ENCODE data around the gene PDGFRA.

PDGFRA gene

DNA sequence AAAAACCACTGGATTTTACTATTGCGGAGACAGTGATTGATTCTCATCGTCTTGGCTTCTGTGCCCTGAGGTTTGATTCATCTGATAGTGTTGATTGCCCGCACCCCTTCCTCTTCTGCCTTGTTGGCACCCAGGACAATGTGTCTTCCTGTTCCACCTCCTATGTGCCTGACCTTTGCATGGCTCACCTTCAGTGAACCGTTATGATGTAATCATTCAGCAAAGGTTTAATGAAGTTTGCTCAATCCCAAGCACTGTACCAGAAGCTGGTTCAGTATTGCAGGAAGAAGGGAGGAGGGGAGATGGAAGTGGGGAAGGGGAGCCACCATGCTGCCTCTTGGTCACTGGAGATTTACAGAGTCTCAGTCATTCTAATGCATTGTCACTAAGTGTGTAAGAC lies 36.3 kb downstream of the PDGFRA start:
- no peak for DNase-seq

GRCh38 chr4:54268151-54268550 lies 39.1 kb downstream of the PDGFRA start:
- no peak for DNase-seq

DNA sequence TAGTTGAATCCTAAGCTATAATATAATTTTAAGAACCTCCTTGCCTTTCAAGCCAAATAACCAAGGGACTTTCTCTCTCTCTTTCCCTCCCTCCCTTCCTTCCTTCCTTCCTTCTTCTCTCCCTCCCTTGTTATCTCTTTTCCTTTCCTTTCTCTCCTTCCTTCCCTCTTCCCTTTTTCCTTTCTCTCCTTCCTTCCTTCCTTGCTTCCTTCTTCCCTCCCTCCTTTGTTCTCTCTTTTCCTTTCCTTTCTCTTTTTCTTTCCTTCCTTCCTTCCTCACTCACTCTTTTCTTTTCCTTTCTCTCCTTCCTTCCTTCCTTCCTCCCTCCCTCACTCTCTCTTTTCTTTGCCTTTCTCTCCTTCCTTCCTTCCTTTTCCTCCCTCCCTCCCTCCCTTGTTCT lies 42.4 kb downstream of the PDGFRA start:
- no peak for DNase-seq

DNA sequence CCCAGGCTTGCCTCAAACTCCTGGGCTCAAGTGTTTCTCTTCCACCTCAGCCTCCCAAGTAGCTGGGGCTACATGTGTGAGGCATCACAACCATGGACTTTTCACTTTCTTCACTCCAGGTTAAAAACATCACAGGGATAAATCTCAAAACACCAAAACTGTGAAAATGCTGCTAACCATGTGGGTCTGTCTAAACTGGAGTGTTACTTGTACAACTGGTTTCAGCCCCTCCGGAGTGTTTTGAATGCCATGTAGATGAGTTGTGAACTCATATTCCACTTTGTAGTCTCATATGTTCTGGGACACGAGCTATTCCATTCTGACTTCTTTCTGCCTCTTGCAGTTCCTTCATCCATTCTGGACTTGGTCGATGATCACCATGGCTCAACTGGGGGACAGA lies 43.0 kb downstream of the PDGFRA start:
- no peak for DNase-seq

GRCh38 chr4:54274264-54274663 lies 45.2 kb downstream of the PDGFRA start:
- no peak for DNase-seq

GRCh38 chr4:54274795-54275665 lies 45.9 kb downstream of the PDGFRA start:
- DNase-seq, result no peak

- DNase-seq, result no peak
Measured at GRCh38 chr4:54276641-54277430, 47.7 kb downstream of the PDGFRA start.

- no peak for DNase-seq
Measured at GRCh38 chr4:54277691-54278090, 48.6 kb downstream of the PDGFRA start.

DNA sequence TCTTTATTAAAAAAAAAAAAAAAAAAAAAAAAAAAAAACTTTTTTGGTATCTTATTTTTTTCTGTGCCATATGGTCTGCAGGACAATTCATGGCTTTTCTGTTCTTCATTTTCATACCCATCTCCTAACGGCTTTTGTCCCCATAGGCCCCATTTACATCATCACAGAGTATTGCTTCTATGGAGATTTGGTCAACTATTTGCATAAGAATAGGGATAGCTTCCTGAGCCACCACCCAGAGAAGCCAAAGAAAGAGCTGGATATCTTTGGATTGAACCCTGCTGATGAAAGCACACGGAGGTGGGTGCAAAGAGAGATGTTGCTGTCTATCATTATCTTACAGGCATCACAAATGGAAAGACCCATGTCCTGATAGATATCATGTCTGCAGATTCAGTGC lies 49.1 kb downstream of the PDGFRA start:
- DNase-seq, result no peak

GRCh38 chr4:54281054-54281766 lies 52.1 kb downstream of the PDGFRA start:
- DNase-seq, result no peak

DNA sequence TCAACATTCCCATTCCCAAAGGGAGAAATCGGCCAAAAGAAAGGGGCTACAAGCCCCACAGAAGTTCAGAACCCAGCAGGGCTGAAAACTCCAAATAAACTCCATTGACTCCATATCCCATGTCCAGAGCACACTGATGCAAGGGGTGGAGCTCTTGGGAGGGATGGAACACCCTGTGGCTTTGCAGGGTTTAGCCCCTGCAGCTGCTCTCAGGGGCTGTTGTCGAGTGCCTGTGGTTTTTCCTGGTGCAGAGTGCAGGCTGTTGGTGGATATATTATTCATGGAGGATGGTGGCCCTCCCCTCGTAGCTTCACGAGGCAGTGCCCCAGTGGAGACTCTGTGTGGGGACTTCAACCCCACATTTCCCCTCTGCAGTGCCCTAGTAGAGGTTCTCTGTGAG lies 53.7 kb downstream of the PDGFRA start:
- no peak for DNase-seq

DNA sequence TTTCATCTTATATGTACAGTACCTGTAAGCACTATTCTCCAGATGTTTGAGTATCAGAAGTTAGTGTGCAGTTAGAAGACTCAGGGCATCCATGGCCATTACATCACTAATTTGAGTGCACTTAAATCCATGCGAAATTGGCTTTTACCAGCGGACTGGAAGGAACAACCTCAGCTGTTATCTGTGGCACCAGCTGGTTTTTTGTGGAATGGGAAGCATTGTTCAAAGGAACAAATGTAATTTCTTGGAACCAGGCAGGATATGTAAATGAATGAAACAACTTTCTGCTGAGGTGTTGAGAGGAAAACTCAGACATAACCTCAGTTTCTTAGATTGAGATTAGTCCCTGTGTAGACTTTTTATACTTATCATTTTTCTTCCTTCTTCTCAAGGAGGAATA lies 60.2 kb downstream of the PDGFRA start:
- DNase-seq, result no peak

DNA sequence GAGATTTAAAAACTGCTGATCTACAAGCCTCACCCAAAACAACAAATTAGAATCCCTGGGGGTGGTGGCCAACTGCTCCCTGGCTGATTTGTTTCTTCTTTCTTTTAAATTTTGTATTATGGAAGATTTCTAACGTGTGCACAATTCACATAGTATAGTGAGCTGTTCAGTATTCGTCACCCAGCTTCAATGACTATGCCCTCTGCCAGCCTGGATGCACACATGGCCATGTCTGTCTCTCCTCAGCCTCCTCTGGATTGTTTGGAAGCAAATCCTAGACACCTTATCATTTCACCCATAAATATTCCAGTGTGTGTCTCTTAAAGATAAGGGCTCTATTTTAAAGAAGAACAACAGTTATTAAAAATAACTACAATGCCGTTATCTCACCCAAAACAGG lies 61.9 kb downstream of the PDGFRA start:
- no peak for DNase-seq

- no peak for DNase-seq
Measured at GRCh38 chr4:54296548-54297203, 67.6 kb downstream of the PDGFRA start.

DNA sequence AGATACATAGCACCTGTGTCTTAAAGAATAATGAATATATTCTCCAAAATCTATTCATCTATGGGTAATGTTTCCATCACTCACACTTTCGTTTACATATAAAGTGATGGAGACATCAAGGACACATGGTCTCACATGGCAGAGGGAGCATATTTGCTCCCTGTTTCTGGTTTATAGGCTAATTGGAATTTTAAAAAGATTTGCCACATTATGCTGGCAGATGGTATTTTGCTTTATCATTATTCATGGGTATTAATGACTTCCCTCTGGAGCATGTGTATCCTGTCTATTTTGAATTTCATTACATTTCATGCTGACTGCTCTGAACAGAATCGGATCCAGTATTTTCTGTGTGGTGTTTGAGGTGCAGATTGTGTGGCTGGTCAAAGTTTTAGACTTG lies 79.0 kb downstream of the PDGFRA start:
- DNase-seq, result no peak

- DNase-seq, result peak; percentile 2
Measured at GRCh38 chr4:54315561-54316538, 86.8 kb downstream of the PDGFRA start.

GRCh38 chr4:54317690-54318089 lies 88.6 kb downstream of the PDGFRA start:
- no peak for DNase-seq

GRCh38 chr4:54318904-54319303 lies 89.8 kb downstream of the PDGFRA start:
- DNase-seq, result peak; percentile 1

DNA sequence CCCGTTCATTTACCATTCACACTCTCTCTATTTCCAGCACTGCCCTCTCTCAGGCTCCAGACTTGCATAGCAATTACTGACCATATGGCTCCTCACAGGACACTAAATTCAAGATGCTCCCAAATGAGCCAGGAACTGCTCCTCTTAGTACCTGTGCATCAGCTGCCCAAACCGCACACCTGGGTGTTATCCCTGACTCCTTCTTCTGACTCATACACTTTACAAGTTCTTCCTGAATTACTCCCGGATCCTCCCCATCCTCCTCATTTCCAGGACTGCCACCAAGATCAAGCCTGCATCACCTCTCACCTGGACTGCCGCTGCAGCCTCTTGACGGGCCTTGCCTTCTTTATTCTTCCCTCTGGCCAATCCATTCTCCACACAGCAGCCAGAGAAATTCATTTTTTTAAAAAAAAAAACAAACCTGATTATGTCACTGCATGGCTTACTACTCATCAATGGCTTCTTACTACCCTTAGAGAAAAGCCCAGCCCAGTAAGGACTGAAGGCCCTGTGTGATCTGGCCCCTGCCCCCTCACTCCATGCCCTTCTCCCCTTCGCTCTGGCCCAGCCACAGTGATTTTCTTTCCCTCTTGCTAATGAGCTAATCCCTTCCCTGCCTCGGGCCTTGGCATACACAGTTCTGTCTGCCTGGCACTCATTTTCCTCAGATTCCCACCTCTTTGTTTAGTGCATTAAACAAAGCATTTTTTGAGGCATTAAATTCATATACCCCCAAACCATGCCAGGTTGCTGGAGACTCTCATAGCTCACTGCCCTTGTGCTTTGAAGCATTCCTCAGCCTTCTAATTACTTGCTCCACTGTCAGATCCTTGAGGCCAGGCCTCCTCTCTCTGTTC lies 92.0 kb downstream of the PDGFRA start:
- no peak for DNase-seq

- peak; percentile 54 for DNase-seq
Measured at GRCh38 chr4:54322818-54323417, 93.8 kb downstream of the PDGFRA start.
